Fibroblast of skin of back (primary cell): ENCODE results near the gene PCNX3.

ENCODE experiments used
- DNase-seq: peaks from one replicate; pipeline ENCODE4 v3.0.0-alpha.2; 2013

Gene PCNX3

DNA sequence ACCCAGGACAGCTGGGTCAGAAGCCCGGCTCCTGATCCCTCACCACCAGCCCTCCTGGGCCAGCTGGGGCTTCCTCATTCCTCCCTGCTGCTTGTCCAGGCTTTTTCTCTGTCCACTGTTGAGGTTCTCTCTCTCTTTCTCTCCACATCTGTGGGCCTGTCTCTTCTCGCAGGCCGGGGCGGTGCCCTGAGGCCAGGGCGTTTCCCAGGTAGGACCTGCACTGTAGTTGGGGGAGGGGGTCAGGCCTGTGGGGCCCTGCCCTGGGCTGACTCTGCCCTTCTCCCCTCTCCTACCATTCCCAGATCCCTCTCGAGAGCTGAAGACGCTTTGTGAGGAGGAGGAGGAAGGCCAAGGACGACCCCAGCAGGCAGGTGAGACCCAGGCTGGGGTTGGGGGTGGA, 34.8 kb upstream of the PCNX3 start:
- no peak for DNase-seq

DNA sequence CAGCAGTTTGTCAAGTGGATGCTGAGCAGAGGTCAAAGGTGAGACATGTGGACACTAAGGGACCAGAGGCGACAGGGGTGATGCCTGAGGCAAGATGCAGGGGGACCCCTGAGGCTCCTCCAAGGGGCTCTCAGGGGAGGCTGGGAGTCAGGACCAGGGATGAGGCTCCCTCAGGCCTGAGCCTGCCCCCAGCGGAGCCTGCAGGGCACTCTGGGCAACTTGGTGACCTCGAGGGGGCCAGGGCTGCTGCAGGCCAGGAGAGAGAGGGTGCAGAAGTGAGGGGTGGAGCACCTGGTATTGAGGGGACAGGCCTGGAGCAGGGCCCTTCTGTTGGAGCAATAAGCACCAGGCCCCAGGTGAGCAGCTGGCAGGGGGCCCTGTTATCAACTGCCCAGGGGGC, 33.6 kb upstream of the PCNX3 start:
- DNase-seq = no peak

DNA sequence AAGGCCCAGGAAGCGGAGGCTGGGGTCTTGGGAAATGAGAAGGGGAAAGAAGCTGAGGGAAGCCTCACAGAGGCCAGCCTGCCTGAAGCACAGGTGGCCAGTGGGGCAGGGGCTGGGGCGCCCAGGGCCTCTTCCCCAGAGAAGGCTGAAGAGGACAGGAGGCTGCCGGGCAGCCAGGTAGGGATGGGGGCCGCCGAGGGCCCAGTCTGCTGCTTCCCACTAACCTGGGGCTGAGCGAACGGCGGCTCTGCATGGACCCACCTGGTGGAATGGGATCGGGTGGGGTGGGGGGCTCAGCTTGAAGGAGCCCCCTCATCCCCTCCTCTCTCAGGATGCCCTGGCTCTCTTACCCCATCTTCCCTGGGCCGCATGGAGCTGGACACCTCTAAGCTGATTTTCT, 32.0 kb upstream of the PCNX3 start:
- DNase-seq = no peak

DNA sequence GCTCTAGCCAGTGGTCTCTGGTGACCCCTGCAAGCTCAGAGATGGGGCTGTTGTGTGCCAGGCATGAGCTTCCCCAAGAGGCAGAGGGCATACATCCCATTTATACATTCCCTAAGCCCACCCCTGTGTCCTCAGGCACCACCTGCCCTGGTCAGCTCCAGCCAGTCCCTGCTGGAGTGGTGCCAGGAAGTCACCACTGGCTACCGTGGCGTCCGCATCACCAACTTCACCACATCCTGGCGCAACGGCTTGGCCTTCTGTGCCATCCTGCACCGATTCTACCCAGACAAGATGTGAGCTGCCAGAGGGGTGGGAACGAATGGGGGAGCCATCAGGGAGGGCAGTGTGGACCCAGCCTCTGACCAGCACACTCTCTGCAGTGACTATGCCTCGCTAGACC, 31.5 kb upstream of the PCNX3 start:
- no peak for DNase-seq

DNA sequence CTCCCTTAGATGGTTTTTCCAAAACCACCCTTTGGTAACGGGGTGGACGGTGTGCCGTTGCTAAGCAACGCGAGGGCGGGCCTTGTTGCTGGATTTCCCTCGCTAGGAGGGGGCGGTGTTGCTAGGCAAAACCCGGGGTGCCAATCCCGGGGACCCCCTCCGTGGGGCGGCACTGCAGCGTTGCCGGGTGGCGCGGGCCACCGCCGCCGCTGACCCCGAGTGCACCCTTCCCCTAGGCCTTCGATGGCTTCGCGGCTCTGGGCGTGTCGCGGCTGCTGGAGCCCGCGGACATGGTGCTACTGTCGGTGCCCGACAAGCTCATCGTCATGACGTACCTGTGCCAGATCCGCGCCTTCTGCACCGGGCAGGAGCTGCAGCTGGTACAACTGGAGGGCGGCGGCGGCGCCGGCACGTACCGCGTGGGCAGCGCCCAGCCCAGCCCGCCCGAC, 30.8 kb upstream of the PCNX3 start:
- DNase-seq = no peak

DNA sequence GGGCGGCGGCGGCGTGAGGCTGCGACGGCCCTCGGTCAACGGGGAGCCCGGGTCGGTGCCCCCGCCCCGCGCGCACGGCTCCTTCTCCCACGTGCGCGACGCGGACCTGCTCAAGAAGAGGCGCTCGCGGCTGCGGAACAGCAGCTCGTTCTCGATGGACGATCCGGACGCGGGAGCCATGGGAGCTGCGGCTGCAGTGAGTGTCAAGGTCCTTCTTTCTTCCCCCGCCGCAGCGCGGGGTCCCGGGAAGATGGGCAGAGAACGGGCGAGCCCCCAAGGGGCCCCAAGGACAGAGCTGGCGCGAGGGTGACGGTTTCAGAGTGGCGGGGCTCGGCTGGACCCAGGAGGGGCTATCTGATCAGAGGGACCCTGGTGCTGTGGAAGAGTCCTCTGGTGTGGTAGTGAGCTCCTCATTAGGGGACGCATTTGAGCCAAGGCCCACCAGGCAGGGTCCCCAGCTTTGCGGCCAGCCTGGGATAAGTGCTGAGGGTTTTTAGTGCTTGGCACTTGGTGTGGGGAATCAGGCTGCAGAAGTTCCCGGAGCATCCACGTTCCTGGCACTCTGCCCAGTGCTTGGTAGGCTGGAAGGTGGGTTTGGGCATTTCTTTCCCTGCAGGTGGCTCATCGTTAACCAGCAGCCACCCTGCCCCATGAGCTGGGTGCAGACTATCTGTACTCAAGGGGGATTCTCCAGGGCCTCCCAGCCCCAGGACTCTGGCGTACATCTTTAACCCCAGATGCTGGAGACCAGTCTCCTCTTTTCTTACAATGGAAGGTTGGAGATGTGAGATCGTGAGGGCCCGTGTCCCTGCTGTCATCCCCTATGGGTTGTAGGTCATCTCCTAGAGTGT, 30.0 kb upstream of the PCNX3 start:
- DNase-seq = no peak

DNA sequence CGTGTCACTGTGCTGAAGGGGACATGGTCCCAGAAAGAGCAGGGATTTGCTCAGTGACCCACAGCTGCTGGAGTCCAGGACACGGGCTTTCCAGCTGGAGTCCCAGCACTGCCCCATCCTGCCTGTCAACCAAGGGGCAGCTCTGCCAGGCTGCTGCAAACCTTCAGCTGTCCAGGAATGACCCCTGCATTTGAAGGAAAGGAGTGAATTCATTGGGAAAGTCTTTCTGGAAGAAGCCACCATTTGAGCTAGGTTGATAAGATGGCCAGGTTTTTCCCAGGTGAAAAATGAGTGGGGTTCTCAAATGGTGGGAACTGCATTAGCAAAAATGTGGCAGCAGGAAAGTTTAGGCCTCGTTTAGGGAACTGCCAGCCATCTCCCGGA, 29.3 kb upstream of the PCNX3 start:
- DNase-seq = no peak

DNA sequence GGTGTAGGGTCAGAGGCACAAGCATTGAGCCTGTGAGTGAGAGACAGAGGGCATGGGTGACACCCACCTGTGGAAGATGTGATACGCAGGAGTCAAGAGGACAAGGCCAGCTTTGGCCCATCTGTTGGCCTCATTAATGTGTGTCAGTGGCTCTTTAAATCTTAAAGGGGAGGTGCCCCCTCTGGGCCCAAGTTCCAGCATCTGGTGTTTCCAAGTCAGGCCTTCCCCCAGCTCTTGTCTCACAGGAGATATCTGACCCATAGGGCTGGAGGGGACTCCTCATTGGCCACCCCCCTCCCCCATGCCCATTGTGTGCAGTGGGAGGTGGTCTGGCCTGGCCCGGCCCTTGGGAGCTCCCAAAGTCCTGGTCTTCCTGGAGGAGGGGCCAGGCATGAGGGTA, 28.9 kb upstream of the PCNX3 start:
- DNase-seq = peak; percentile 54

DNA sequence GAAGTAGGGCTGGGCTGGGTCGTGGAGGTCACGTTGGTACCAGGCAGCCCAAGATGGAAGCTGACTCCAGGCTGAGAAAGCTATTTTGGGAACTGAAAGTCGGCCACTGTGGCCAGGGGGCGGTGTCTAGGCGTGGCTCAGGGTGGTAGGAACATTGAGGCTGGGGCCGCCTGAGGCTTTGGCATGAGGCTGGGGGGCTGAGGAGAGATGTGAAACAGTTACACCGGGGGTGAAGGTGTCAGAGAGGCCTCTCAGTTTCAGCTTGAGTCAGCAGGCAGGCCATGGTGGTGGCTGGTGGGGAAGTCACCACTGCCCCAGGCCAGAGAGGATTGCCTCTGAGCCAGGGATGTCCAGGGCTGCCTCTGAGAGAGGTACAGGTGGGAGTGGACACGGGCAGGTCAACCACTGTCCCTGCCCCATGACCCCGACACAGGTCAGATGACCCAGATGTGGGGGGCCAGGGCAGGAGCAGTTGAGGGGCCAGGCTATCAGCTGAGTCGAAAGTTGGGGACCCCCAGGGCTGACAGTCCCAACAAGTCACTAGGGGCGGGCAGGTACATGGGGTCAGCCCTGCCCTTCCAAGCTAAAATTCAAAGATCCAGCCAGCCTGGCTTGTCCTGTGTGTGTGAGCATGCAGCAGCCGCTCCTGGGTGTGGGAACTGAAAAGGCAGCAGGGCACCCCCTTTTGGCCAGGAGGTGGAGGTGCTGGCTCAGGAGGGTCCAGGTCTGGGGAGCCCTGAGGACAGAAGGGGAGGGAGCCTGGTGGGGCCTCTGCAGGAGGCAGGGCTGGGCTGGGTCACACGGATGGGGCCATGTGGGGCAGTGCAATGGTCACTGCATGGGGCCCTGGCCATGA, 27.1 kb upstream of the PCNX3 start:
- peak; percentile 41 for DNase-seq

DNA sequence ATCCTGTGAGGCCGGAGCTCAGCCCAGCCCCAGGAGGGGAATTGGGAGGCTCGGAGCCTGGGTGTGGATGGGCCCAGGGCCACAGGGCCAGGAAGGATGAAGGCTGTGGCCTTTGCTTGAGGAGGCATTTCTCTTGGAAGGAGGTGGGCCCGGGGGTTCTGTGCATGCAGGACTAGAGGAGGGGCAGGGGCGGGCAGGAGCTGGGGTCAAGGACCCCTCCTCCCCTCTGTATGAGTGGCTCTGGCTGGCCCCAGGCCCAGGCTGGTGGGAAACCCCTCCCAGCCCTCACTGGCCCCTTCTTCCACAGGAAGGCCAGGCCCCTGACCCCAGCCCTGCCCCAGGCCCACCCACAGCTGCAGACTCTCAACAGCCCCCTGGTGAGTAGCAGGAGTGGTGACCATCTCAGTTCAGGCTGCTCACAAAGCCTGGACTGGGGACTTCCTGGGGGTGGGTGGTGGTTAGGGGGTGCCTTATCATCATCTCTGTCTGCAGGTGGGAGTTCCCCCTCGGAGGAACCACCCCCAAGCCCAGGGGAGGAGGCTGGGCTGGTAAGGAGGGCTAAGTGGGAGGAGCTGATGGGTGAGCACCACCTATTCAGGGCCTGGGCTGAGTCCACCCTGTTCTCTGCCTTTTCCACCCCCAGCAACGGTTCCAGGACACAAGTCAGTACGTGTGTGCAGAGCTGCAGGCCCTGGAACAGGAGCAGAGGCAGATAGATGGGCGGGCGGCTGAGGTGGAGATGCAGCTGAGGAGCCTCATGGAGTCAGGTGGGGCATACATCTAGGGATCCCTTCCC, 25.9 kb upstream of the PCNX3 start:
- no peak for DNase-seq

DNA sequence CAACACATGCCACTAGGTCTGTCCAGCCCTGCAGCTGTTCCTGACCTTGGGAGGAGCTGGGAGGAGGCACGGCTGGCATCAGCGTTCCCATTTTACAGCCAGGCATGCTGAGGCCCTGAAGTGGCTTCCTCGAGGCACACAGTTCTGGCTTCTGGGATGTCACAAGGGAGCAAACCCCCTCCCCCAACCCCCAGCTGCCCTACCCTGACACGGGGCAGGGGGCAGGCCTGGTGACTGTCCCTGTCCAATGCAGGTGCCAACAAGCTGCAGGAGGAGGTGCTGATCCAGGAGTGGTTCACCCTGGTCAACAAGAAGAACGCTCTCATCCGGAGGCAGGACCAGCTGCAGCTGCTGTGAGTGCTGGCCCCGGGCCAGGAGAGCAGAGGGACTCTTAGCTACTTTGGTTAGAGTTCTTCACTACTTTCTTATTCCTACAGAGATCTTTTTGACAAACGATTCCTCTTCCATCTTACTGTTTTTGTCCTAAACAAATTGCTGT, 25.3 kb upstream of the PCNX3 start:
- no peak for DNase-seq

DNA sequence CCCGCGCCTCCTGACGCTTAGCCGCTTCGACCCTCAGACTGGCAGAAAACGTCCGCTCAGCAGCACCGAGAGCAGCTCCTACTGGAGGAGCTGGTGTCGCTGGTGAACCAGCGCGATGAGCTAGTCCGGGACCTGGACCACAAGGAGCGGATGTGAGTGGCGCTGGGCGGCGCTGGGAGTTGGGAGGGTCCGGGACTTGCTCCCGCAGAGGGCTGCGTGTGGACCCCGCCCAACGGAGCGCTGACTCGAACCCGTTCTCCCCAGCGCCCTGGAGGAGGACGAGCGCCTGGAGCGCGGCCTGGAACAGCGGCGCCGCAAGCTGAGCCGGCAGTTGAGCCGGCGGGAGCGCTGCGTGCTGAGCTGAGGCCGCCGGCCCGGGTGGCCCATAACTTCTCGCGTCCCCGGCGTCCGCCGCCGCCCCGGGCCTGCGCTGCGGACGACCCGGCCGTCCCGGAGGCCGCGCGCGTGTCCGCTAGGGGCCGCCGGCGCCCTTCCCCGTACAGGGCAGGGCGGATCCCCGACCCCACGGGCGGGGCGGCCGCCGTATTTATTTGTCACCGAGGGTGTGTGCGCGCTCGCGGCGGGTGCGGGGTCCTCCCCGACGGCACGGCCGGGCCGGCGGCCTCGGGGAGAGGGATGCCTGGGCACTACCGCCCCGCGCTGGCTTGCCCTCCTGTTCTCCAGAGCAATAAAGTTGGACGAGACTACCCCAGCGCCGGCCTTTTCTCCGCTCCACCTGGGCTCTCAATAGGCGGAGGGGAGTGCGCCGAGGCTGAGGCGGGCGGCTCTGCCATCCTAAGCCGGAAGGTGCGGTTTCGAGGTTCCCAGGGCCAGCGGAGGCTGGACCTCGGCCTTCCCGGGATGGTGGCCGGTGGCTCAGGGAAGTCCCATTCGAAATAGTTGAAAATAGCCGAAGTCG, 23.4 kb upstream of the PCNX3 start:
- peak; percentile 71 for DNase-seq

DNA sequence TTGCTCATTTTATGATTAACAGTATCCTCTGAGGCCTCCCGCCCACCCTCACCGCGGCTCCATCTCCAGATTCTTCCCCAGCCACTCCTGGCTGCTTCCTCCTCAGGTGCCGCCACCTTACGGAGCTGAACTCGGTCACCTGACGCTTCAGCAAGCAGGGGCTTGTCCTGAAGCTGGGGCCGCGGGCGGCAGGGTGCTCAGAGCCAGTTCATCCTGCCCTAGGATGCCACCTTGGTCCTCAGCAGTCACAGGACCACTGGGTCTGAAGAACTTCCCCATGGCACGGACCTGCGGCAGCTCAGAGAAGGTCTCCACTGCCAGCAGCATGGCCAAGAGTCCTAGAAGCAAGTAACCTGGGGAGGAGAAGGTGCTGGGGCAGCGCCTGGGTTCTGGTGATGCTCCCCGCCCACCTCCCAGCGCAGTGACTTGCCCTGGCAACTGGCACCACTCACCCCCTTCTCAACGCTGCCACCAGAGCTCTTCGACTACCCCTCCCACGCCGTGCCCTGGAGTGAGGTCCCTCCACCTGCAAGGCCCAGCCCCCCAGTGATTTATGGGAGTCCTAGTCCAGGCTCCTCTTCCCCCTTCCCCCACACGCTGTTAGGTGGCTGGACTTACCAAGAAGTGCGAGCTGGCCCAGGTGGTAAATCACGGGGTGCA, 22.6 kb upstream of the PCNX3 start:
- no peak for DNase-seq

DNA sequence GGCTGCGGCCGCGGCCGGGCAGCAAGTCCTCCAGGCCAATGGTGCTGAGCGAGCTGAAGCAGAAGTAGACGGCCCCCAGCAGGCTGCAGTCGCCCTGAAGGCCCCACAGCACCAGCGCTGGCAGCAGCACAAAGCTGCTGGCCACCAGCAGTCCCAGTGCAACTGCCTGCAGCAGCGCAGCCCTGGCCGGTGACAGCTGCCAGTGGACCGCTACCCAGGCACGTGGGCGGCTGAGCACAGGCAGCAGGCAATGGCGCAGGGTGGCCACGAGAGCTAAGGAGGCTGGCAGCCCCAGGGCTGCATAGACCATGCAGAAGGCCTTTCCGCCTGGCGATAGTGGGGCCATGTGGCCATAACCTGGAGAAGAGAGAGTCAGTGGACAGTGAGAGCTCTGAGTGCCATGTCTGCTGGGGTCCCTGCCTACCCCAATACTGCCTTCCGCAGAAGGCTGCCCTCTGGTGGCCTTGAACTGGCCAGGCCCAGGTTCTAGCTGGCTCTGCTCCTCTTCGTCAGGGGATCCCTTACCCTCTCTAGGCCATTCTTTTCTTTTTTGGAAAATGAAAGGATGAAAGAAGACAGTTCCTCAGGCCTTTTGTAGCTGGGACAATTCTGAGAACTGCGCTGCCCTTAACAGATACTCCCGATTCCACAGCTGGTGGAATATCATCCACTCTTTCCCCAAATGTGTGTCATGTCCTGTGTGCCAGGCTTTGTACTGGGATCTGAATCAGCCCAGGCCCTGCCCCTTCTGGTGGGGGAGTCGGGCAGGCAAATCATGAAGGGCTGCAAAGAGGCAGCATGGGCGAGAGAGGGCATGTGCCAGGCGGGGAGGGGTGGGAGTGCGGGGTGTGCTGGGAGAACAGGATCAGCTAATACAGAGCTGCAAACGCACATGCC, 21.8 kb upstream of the PCNX3 start:
- peak; percentile 29 for DNase-seq

DNA sequence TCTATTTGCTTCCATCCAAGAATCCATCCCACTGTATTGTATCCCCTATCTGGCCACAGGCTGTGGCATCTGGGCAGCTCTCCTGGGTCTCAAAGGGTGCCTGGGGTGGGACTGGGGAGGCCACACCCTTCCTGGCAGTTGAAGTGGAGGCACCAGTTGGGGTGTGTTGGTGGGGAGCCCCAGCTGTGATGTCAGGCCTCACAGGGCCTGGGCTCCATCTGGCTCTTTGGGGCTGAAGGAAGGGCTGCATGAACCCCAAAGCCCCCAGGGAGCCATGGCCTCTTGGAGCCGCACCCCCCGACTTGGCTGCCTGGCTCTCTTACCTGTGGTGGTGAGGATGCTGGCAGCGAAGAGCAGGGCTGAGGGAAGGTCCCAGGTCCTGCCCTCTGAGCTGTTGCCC, 20.4 kb upstream of the PCNX3 start:
- DNase-seq = no peak

DNA sequence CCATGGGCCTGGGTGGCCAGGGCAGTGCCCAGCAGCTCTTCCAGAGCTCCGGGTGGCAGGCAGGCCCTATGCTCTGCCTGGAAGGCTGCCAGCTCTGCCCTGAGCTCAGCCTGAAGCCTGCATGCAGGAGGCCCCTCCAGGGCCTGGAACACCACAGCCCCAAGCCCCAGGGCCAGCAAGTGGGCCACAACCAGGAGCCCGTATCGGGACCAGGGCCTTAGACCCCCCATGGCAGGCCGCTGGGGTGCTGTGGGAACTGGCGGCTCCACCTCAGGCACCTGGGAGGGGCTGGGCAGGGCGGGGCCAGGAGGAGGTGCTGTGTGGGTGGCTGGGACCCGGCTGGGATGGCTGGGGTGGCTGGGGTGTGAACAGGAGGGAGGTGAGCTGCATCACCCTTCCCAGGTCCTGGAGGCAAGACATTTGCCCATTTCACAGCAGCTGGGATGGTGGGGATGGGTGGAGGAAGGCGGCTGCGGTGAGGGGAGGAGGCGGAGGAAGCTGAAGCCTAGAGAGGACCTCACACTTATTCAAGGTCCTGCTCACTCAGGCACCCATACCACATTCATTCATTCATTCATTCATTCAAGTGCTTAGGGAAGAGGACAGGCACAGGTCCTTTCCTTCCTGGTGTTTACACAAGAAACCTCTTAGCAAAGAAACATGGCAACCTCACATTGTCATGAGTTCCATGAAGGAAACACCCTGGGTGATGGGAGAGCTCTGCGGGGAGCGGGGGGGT, 19.9 kb upstream of the PCNX3 start, which contains the start of gene KCNK7:
Gene KCNK7, minus strand, starts transcription at position 258 of the 739 bp plus-strand sequence. Its CDS starts 28 bp downstream, at position 230.
- DNase-seq = no peak

DNA sequence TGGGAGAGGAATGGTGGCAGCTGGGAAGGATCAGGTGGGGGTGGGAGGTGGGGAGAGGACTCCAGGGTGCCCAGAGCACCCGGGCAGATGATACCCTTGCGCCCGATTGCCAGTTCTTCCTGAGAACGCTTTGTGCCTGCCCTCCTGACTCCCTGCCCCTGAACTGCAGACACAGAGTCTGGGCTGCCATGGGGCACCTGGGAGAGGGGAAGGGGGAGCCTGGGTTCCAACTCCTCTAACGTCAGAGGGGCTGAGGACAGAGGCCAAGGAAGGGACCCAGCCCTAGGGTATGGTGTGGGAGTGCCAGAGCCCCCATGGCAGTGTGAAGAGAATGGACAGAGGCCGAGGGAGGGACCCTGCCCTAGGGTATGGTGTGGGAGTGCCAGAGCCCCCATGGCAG, 19.1 kb upstream of the PCNX3 start:
- DNase-seq = no peak

DNA sequence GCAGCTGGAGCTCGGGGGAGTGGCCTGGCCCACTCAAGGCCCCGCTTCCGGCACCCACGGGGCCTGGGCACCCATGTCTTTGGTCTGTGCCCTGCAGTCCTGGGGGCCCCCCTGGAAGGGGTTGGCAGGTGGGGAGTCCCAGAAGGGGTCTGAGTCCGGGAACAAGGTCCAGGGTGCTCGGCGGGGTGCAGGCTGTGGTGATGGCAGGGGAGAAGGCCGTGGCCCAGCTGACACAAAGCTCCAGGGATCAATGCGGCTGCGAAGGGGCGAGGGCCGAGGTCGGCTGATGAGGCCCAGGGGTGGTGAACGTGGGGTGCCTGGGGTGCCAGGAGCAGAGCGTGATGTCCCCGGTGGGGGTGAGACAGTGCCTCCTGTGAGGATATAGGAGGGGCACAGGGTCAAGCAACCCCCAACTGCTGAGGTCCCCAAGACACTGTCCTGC, 17.3 kb upstream of the PCNX3 start:
- no peak for DNase-seq
